Measurements from ENCODE around the gene PSMD13.
"Not testable (repeated sequence)": the region's sequence is repeated elsewhere in the genome, so short reads cannot be mapped to it uniquely, and the experiment has no call there.

Gene PSMD13

GRCh38 chr11:235609-235996, 1.2 kb upstream of the PSMD13 start:
- H3K9me3 Mint-ChIP-seq: no peaks in the 10 kb centered on the region
- peak overlapping the region; percentile 95 to 99 (median 96) for H3K27ac Mint-ChIP-seq
- H3K4me1 Mint-ChIP-seq: peaks cover 17% of the 10 kb centered on the region
- H3K27me3 Mint-ChIP-seq (ENCODE audit: low read depth): no peaks in the 10 kb centered on the region
- peaks cover 13% of the 10 kb centered on the region for H3K36me3 Mint-ChIP-seq (ENCODE audit: low read depth)
- peak overlapping the region; percentile 90 to 98 (median 95) for H3K4me3 Mint-ChIP-seq
- no peak for TF ChIP-seq CTCF (IDR thresholded peaks at IDR 0.05; ENCODE audit: unreplicated experiment in 3 of 3)

DNA sequence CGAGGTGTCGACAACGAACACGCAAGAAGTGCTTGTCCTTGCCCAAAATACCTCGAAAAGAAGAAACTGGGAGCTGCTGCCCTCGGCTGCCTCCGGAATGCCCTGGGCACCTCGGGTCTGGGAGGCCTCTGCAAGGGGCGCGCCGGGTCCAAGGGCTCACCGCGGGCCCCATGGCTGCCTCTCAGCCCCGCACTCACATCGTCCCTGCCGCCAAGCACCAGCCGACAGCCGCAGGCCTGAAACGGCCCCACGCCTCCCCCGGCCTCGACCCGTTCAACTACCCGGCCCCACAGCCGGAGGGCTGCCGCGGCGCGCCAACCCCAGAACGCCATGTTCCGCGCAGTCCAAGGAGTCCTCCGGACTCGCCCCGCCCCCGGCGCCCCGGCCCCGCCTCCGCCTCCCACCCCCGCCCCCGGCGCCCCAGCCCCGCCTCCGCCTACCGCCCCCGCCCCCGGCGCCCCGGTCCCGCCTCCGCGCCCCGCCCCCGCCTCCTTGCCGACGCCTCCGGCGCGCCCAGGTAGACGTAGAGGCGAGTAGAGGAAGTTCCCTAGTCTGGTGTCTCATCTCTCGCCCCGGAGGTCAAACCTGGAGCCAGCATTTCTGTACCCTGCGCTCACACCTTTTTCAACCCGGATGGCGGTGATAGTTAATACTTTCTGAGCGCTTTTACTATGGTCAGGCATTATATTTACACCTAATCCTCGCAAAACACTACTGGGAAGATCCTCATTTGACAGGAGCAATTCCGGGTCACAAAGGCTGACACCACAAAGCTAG, 591 bp upstream of the PSMD13 start, which contains the start of gene SIRT3:
Gene SIRT3 (minus strand): TSS at position 346 of the 777 bp plus-strand sequence. CDS start 14 bp downstream, at position 332.
- Mint-ChIP-seq H3K27ac (peak within 1 kb of the TSS; percentile 95 to 99 (median 96)), H3K9me3 (no peaks in the 10 kb centered on the region), H3K4me1 (peaks cover 17% of the 10 kb centered on the region), H3K4me3 (peak within 1 kb of the TSS; percentile 98 to 100 (median 99)), H3K36me3 (ENCODE audit: low read depth) (peaks cover 14% of the 10 kb centered on the region), H3K27me3 (ENCODE audit: low read depth) (no peaks in the 10 kb centered on the region)
- peak; percentile 12 to 26 (median 13) for TF ChIP-seq CTCF (IDR thresholded peaks at IDR 0.05; ENCODE audit: unreplicated experiment in 3 of 3)

DNA sequence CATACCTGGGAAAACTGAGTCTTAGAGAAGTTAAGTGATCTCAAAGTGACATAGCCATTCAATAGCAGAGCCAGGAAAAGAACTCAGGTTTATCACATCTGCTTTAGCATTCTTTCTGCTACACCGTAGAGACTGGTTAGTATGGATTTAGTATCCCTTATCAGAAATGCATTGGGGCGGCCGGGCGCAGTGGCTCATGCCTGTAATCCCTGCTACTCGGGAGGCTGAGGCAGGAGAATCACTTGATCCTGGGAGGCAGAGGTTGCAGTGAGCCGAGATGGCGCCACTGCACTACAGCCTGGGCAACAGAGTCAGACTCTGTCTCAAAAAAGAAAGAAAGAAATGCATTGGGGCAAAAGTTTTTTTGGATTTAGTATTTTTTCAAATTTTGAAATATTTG, 1.6 kb downstream of the PSMD13 start:
- Mint-ChIP-seq H3K36me3 (ENCODE audit: low read depth) (peaks cover 25% of the 10 kb centered on the region), H3K4me1 (peaks cover 24% of the 10 kb centered on the region), H3K4me3 (peak overlapping the region; percentile 98 to 100 (median 99)), H3K27ac (peak overlapping the region in 1 of 3 experiments; percentile 99)
- not testable (repeated sequence) for H3K27me3 Mint-ChIP-seq (ENCODE audit: low read depth); H3K9me3 Mint-ChIP-seq

DNA sequence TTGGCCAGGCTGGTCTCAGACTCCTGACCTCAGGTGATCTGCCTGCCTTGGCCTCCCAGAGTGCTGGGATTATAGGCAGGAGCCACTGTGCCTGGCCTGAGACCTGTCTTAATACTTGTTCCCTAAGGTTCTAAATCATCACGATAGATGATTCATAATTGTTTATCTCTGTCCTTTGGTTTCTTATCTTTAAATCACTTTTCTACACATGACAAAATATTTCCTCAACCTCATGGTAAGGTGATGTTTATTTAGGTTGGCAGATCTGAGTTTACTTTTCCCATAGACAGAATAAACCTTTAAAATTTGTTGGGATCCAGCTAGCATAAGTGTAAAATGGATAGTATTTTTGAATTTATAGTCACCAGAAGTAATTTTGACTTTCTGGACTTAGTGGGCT, 3.5 kb downstream of the PSMD13 start:
- H3K9me3 Mint-ChIP-seq: no peaks in the 10 kb centered on the region
- no peak overlapping the region for H3K27ac Mint-ChIP-seq
- TF ChIP-seq CTCF (IDR thresholded peaks at IDR 0.05; ENCODE audit: unreplicated experiment in 3 of 3): no peak
- no peaks in the 10 kb centered on the region for H3K27me3 Mint-ChIP-seq (ENCODE audit: low read depth)
- peaks cover 21% of the 10 kb centered on the region for H3K4me1 Mint-ChIP-seq
- H3K36me3 Mint-ChIP-seq (ENCODE audit: low read depth): peaks cover 35% of the 10 kb centered on the region
- H3K4me3 Mint-ChIP-seq: no peak overlapping the region

GRCh38 chr11:241634-242033, 4.9 kb downstream of the PSMD13 start:
- no peak for TF ChIP-seq CTCF (IDR thresholded peaks at IDR 0.05; ENCODE audit: unreplicated experiment in 3 of 3)
- H3K27ac Mint-ChIP-seq: peak overlapping the region in 1 of 3 experiments; percentile 67
- peaks cover 16% of the 10 kb centered on the region for H3K4me1 Mint-ChIP-seq
- H3K9me3 Mint-ChIP-seq: no peaks in the 10 kb centered on the region
- no peaks in the 10 kb centered on the region for H3K27me3 Mint-ChIP-seq (ENCODE audit: low read depth)
- peak overlapping the region; percentile 19 to 26 (median 26) for H3K4me3 Mint-ChIP-seq
- peaks cover 48% of the 10 kb centered on the region for H3K36me3 Mint-ChIP-seq (ENCODE audit: low read depth)

DNA sequence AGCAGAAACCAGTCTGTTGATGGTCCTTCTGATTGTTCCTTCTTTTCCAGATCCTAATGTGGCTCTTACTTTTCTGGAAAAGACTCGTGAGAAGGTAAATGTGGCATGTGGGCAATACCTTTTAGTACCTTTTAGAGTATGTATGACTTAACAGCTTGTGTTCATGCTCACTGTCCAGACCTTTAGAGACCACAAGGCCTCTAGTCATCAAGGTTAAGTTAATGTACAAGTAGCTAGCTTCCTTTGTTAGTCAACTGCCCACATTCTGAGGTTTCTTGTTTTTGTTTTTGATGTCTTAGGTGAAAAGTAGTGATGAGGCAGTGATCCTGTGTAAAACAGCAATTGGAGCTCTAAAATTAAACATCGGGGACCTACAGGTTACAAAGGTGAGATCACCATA, 7.6 kb downstream of the PSMD13 start:
- Mint-ChIP-seq H3K4me3 (no peak overlapping the region), H3K4me1 (peaks cover 7% of the 10 kb centered on the region), H3K27me3 (ENCODE audit: low read depth) (no peaks in the 10 kb centered on the region), H3K27ac (no peak overlapping the region), H3K36me3 (ENCODE audit: low read depth) (peaks cover 74% of the 10 kb centered on the region), H3K9me3 (no peaks in the 10 kb centered on the region)
- TF ChIP-seq CTCF (IDR thresholded peaks at IDR 0.05; ENCODE audit: unreplicated experiment in 3 of 3): no peak

All from nephron (organoid).